UCSD-AML1 (cell line): ENCODE measurements around the gene DES.
"Not testable (repeated sequence)": the region's sequence is repeated elsewhere in the genome, so short reads cannot be mapped to it uniquely, and the experiment has no call there.

ENCODE experiments used
- DNase-seq: peaks from one replicate; lab custom pipeline; 2025; ENCODE audit not compliant: unreplicated experiment; lab: John Stamatoyannopoulos, UW

The DES gene

GRCh38 chr2:219399716-219400478 is 18.3 kb upstream of the DES start:
- no peak for DNase-seq

- DNase-seq: no peak
Measured at GRCh38 chr2:219400562-219400961, 17.6 kb upstream of the DES start.

GRCh38 chr2:219401606-219402005 is 16.6 kb upstream of the DES start:
- DNase-seq: no peak

GRCh38 chr2:219402665-219403515 is 15.3 kb upstream of the DES start:
- DNase-seq: peak; percentile 31

- DNase-seq: no peak
Measured at GRCh38 chr2:219403861-219404260, 14.3 kb upstream of the DES start.

GRCh38 chr2:219404291-219404910 is 13.8 kb upstream of the DES start:
- no peak for DNase-seq

GRCh38 chr2:219404954-219405353 is 13.2 kb upstream of the DES start:
- DNase-seq: no peak

- no peak for DNase-seq
Measured at GRCh38 chr2:219405451-219405850, 12.7 kb upstream of the DES start.

GRCh38 chr2:219405958-219406860 is 12.0 kb upstream of the DES start:
- no peak for DNase-seq

GRCh38 chr2:219406861-219407230 is 11.3 kb upstream of the DES start:
- no peak for DNase-seq

GRCh38 chr2:219407343-219407742 is 10.8 kb upstream of the DES start:
- not testable (repeated sequence) for DNase-seq

GRCh38 chr2:219408204-219408603 is 10.0 kb upstream of the DES start:
- no peak for DNase-seq

GRCh38 chr2:219408631-219409030 is 9.5 kb upstream of the DES start:
- no peak for DNase-seq

GRCh38 chr2:219409619-219410018 is 8.6 kb upstream of the DES start:
- no peak for DNase-seq

- DNase-seq: no peak
Measured at GRCh38 chr2:219410390-219410789, 7.8 kb upstream of the DES start.

- DNase-seq: no peak
Measured at GRCh38 chr2:219414857-219415256, 3.3 kb upstream of the DES start.

- DNase-seq: no peak
Measured at GRCh38 chr2:219415580-219416234, 2.5 kb upstream of the DES start.

- no peak for DNase-seq
Measured at GRCh38 chr2:219416235-219416602, 2.0 kb upstream of the DES start.

GRCh38 chr2:219416938-219417337 is 1.2 kb upstream of the DES start:
- DNase-seq: no peak

GRCh38 chr2:219417374-219417773 is 803 bp upstream of the DES start:
- DNase-seq: no peak

- no peak for DNase-seq
Measured at GRCh38 chr2:219419012-219419324, 791 bp downstream of the DES start.
